NB4 (cell line): ENCODE data around the gene PUDP.

ENCODE experiments used
- DNase-seq: peaks from one replicate; pipeline ENCODE4 v3.0.0; 2010; ENCODE audit warnings: low read depth
- H3K4me3 ChIP-seq: one replicate; pipeline ENCODE4 v1.5.1; 2011; ENCODE audit warnings: mild to moderate bottlenecking, low read depth, low read length, moderate library complexity
- MAX ChIP-seq: IDR thresholded peaks from 2 replicates; pipeline ENCODE4 v1.6.1; 2011; ENCODE audit warnings: low read depth, low read length
- MYC ChIP-seq: IDR thresholded peaks from 2 replicates; pipeline ENCODE4 v1.6.1; 2011; ENCODE audit warnings: low read depth, low read length
- POLR2A ChIP-seq: IDR thresholded peaks from 2 replicates; pipeline ENCODE4 v1.6.1; 2011; ENCODE audit warnings: mild to moderate bottlenecking; ENCODE audit not compliant: insufficient read length; ENCODE audit errors: extremely low read depth
- TF ChIP-seq, protein P1 (sequence below): IDR thresholded peaks from one replicate; pipeline ENCODE4 v1.5.1; 2012; ENCODE audit warnings: low read depth, low read length

PUDP gene

GRCh38 chrX:7164174-7164573, 16.2 kb upstream of the PUDP start:
- H3K4me3 ChIP-seq, result no peak overlapping the region
- peak; percentile 20 for DNase-seq
- TF ChIP-seq POLR2A (no peak), MAX (no peak), MYC (no peak)
- TF ChIP-seq, protein P1, sequence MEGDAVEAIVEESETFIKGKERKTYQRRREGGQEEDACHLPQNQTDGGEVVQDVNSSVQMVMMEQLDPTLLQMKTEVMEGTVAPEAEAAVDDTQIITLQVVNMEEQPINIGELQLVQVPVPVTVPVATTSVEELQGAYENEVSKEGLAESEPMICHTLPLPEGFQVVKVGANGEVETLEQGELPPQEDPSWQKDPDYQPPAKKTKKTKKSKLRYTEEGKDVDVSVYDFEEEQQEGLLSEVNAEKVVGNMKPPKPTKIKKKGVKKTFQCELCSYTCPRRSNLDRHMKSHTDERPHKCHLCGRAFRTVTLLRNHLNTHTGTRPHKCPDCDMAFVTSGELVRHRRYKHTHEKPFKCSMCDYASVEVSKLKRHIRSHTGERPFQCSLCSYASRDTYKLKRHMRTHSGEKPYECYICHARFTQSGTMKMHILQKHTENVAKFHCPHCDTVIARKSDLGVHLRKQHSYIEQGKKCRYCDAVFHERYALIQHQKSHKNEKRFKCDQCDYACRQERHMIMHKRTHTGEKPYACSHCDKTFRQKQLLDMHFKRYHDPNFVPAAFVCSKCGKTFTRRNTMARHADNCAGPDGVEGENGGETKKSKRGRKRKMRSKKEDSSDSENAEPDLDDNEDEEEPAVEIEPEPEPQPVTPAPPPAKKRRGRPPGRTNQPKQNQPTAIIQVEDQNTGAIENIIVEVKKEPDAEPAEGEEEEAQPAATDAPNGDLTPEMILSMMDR, result no peak

DNA sequence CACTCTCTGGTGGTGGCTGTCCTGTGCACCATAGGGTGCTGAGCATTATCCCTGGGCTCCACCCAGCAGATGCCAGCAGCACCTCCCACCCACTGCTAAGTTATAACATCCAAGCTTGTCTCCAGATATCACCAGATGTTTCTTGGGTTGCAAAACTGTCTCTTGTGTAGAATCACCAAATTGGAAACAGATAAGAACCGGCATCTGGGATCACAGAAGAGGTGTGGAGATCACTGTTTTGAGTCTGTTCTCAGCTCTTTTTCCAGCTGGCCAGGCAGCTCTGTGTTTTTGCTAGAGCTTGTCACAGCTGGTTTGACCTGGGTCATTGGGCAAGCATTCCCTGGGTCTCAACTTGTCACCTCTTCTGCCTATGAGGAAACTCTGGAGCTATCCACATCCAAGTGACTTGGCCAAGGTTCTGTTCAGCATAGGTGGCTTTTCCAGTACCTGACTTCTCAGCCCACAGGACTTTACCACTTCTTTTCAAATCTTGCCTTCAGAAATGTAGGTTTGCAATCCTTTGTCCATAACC, 15.3 kb upstream of the PUDP start:
- no peak for DNase-seq
- H3K4me3 ChIP-seq, result no peak overlapping the region
- TF ChIP-seq MAX (no peak), MYC (no peak), POLR2A (no peak)
- TF ChIP-seq, protein P1, result no peak

DNA sequence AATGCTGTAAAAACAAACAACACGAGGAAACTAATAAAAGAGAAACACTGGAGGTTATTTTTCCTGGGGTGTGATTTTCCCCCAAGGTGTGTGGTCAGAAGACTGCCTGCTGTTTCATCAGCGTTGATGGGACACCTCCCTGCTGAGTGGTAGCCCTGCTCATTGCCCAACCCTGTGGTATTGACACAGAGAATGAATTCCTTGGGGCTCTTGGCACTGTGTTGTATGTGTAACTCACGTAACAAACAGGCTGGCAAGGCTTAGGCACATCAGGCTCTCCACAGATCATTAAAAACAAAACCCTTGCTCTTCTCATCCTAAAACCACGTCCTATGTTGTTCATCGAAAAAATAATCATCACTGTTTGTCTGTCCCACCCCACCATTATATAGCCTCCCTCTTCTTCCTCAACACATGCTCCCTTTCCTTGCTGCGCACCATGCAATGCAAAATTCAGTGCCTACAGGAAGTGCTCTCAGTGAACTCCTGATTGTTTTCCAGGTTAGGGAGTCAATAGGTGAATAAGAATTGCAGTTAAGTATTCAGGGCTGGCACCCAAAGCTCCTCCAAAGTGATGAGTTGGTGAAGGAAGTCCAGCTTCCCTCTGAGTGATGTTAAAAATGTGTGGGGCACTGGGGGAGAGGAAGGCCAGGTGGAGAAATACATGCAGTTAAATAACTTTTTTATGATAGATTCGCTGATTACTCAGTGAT, 11.4 kb upstream of the PUDP start:
- TF ChIP-seq MAX (no peak), MYC (no peak), POLR2A (no peak)
- TF ChIP-seq, protein P1, result no peak
- DNase-seq, result peak; percentile 77
- H3K4me3 ChIP-seq, result no peak overlapping the region

DNA sequence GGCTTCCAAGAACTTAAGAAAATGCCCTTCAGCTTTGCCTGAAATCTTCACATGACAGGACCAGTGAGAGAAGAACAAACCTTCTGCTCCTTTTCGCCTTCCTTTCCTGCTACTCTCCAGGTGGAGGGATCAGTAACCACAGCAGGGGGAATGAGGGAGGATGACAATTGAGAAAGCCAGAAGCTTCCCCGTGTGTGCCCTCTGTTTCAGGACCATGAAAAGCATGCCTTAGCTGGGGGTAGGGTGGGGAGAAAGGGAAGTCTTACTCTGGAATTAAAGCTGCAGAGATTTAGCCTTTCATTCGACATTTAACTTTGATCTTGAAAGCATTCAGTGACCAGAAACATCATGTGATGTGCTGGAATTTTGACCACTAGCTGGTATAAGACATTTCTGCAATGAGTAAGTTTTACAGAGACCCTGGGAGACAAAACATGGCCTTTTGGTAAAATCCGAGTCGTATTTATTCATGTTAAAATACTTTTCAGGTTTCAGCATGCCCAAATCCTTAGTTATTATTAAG, 10.6 kb upstream of the PUDP start:
- no peak for DNase-seq
- no peak overlapping the region for H3K4me3 ChIP-seq
- TF ChIP-seq MAX (no peak), POLR2A (no peak), MYC (no peak)
- TF ChIP-seq, protein P1, result no peak

- no peak overlapping the region for H3K4me3 ChIP-seq
- TF ChIP-seq, protein P1, result no peak
- TF ChIP-seq MAX (no peak), POLR2A (no peak), MYC (no peak)
- no peak for DNase-seq
Measured at GRCh38 chrX:7156879-7157278, 8.9 kb upstream of the PUDP start.
